Measurements from ENCODE around the gene ICAM1.

ICAM1 gene

DNA sequence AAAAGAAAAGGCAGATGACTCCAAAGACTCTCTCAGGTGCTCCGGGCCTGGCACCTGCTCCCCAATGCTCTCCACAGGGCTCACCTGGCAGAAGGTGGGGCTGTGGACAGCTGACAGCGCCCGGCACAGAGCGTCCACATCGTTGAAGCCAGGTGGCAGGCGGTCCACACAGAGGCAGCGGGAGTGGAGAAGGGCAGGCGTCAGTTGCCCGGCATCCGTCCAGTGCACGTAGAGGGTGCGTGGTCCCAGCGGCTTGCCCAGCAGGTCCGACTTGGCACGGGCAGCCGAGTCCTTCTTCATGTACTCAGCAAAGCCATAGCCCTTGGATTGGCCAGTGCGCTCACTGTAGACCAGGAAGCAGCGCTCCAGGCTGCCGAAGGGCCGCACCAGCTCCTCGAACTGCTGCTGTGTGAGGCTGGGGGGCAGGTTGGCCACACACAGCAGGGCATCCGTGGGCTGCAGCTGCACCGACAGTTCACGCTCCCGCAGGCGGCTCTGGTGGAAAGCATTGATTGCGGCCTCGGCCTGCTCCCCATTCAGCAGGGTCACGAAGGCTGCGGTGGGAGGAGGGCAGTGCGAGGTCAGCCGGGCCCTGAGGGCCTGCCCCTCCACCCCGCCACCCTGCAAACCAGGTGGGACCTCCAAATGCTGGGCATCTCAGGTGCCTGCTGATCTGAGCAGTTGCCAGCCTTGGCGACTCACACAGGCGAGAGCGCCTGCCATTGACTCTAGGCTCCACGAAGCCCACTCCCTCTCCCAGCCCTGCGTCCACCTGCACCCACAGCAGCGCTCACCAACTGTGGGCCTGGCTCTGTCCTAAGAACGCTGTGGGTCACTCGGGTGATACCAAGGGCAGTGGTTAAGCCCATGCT, 57.9 kb downstream of the ICAM1 start:
- no peak for DNase-seq

DNA sequence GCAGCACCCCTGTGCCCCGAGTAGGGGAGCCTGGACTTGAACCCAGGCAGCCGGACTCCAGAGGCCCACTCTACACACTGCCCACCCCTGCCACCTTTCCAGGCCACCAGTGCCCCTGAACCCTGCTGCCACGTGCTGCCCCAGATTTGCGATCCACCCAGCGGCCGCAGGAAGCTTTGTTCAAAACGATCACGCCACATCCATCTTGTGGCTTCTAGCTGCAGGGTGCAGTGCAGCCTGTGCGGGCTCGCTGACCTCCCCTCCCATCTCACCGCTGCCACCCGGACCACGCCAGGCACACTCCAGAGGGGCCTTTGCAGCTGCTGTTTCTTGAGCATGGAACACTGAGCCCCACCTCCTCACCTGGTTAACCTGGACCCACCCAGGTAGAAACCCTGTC, 58.6 kb downstream of the ICAM1 start:
- DNase-seq = no peak

DNA sequence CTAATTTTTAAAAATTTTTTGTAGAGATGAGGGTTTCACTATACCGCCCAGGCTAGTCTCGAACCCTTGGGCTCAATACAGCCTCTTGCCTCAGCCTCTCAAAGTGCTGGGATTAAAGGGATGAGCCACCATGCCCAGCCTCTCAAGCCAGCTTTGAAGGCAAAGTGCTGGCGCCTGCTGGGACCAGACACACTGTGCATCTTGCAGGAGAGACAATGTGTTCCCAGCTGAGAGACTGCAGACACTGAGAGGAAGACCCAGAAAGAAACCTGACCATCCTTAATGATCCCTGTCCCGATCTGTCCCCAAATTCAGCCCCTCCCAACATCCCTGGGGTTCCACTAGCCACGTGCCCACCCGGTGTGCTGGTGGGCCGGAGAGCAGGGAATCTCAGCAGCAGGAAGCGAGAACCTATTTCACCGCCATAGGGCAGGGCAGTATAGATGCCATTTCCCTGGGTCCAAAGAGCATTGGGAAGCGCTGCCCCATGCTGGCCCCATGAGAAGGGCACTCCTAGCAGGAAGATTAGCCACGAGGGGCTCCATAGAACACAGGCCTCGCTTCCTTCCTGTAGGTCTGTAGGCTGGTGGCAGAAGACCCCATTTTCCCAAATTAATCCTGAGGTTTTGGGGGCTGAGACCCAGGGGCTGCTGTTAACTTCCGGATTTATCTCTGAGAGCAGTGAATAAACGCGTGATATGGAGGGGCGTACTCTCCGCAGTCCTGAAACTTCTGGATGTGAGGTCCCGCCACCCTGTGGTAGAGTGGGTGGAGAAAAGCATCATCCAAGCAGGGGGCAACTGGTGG, 61.4 kb downstream of the ICAM1 start:
- peak; percentile 40 for DNase-seq

DNA sequence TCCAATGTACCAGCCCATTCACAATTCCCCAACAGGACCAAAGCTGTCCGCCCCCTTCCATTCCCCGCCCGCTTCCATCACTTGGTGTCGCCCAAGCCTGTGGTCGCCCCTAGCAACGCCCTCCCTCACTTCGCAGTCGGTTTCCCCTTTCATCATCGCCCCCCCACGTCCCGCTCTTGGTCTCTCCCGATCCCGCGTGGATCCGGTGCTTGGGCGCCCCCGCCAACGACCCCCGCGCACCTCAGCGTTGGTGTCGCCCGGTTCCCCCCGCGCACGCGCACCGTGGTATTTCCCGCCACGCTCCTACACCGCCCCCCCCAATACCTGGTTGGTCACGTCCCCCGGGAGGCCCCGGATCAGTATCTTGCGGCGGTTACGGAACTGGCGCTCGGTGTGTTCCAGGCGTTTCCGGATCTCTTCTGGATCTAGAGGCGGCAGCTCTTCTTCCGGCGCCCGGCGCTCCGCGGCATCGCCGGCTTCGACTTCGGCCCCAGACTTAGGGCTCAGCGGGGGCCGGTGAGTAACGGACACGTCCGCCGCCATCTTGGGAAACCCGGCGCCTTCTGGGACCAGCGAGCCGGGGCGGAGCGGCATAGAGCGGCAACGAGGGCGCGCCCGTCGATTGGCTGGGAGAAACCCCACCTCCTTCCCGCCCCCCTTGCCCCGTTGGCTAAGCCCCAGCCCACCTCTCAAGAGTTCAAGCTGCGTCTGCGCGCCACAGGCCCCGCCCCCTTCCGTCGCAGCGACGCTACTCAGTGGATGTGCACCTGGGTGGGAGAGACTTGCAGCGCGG, 62.2 kb downstream of the ICAM1 start, which contains the start of gene RAVER1:
TSS of gene RAVER1 (minus strand) at position 565 of the 793 bp plus-strand sequence. CDS start at position 543, 22 bp downstream.
- DNase-seq = peak; percentile 97

DNA sequence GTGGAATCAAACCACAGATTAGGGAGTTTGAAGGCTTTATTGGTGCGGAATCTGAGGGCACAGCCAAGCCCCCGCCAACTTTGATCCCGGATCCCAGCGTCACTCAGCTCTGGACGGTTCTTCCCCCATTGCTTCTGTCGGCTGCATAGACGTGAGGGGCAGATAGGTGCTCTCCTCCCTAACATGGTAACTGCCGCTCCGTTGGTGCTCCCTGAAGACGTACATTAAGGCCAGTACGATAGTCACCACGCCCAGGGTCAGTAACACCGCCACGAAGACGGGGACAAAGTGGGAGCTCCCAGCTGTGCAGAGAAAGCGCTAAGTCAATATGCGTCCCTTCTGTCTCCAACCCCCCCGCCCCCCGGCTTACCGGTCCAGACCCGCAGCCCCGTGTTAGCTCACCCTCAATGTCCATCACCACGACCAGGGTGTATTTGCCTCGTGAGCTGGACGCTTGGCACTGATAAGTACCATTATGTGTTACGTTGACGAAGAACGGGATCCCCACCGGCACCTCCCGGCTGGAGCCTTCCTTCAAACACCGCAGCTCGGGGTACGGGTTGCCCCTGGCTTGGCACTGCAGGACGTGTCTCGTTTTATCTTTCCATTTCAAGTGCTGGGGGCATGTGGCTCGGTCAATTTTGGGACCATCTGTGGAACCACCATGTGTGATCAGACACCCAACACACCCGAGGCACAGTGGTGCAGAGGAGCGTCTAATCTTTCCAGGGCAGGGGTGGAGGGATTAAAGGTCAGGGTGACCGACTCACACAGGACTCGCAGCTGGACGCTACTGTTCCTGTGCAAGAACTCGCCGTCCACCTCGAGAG, 63.1 kb downstream of the ICAM1 start:
- peak; percentile 84 for DNase-seq

DNA sequence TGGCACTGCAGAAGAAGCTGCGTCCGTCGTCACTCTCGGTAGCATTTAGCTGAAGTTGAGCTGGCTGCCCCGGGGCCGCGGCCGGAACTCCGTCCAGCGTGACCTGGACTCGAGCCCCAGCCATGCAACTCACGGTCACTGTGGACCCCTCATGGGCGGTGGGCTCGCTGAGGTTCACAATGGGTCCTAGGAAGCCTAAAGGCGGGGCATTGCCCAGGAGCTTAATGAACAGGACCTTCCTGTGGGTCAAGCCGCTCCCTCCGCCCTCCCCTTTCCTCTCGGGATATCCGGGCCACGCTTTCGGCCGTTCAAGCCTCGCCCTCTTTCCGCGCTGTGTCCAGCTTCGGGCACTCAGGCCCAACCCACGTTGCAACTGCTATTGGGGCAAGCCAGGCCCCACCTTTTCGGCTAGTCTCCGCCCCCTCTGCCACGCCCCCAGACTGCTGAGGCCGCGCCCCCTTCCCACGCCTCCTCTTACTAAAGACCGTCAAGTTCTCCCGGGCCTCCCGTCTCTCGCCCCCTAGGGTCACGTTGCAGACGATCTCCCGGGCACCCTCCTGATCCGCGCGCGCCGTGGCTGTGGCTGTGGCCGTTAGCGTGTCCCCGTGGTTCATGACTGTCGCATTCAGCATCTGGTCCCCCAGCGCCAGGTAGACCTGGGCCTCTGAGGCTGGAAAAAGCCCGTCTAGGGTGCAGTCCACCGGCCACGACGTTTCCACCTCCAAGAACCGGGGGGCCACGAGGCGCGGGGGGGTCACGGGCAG, 63.9 kb downstream of the ICAM1 start:
- peak; percentile 92 for DNase-seq

DNA sequence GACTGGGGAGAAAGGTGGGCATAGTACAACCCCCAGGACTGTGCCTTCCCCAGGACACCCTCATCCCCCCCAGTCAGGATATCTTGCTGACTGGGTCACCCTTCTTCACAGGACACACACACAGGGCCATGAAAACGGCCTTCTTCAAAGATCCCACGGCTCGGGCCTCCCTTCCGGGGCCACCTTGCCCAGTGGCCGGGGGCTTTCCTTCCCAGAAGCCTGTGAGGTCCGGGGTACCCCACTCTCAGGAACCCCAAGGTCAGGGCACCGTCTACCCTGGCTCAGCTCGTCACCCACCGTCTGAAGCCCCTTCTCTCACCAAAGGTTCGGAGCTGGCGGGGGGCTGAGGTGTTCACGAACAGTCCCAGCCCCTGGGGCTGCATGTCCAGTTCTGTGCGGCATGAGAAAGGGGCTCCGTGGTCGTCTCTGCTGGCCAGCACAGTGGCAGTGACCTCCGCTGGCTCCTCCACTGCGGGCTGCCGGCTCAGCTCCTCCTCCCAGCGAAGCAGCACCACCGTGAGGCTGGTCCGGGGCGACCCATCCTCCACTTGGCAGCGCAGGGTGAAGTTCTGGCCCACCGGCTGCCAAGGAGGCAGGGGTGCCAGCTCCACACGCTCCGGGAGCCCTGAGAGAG, 64.5 kb downstream of the ICAM1 start:
- DNase-seq = no peak
